Transverse colon (tissue), 4 donors: ENCODE measurements around the gene AHCY. TPM values are rescaled to one million over a fixed set of nuclear protein-coding genes. Genes with fewer than 3 reads are reported as not detected.

Experiments used
- DNase-seq: peaks from one replicate; pipeline ENCODE4 v3.0.0-alpha.2; 2019
- H3K27ac ChIP-seq, 4 donors: fragments of 200-600 bp; sonication (generic); 2 replicates each; pipeline ENCODE4 v1.5.1; 2016 to 2018; ENCODE audit warnings: inconsistent platforms in 4 of 4
- H3K27me3 ChIP-seq: fragments of 200-600 bp; sonication (generic); 2 replicates; pipeline ENCODE4 v1.5.1; 2017; ENCODE audit warnings: inconsistent platforms
- H3K36me3 ChIP-seq, 4 donors: fragments of 200-600 bp; sonication (generic); 2 replicates each; pipeline ENCODE4 v1.5.1; 2017 to 2019; ENCODE audit warnings: inconsistent platforms in 4 of 4
- H3K4me1 ChIP-seq, 4 donors: fragments of 200-600 bp; sonication (generic); 2 replicates each; pipeline ENCODE4 v1.5.1; 2017 to 2020; ENCODE audit warnings: inconsistent platforms in 4 of 4
- H3K4me3 ChIP-seq, 4 donors: fragments of 200-600 bp; sonication (generic); 1 replicate in 1 of 4; 2 replicates in 3 of 4; pipeline versions ENCODE4 v1.5.1 to v1.6.1; 2017 to 2019; ENCODE audit warnings: inconsistent platforms in 4 of 4
- H3K9me3 ChIP-seq, 2 donors: fragments of 200-600 bp; sonication (generic); 2 replicates each; pipeline ENCODE4 v1.5.1; 2017 to 2019; ENCODE audit warnings: inconsistent platforms in 2 of 2
- CTCF ChIP-seq, 5 experiments: fragments of 200-600 bp in 3 of 5; fragments of 450-650 bp in 2 of 5; sonication (generic) in 3 of 5; IDR thresholded peaks; 1 replicate in 2 of 5; 2 replicates in 3 of 5; pipeline ENCODE4 v1.5.1; 2016 to 2017; ENCODE audit warnings: antibody characterized with exemption in 5 of 5, inconsistent platforms in 3 of 5, mild to moderate bottlenecking in 2 of 5, moderate library complexity in 1 of 5
- EP300 ChIP-seq: sonication (generic); formaldehyde crosslinking; IDR thresholded peaks from one replicate; pipeline ENCODE4 v1.6.1; 2017; ENCODE audit warnings: antibody characterized with exemption, low read depth
- POLR2A ChIP-seq: fragments of 450-650 bp; IDR thresholded peaks from one replicate; pipeline ENCODE4 v1.6.1; 2016; ENCODE audit warnings: antibody characterized with exemption, mild to moderate bottlenecking, moderate library complexity
- POLR2AphosphoS5 ChIP-seq, 3 donors: sonication (generic); formaldehyde crosslinking; IDR thresholded peaks; one replicate each; pipeline ENCODE4 v1.6.1; 2016; ENCODE audit warnings: antibody characterized with exemption in 3 of 3
- WGBS, 2 donors: methylation state at CpG; one replicate each; pipeline ENCODE4 v1.1.5; 2018; ENCODE audit warnings: low coverage in 1 of 2; 5-methylcytosine and 5-hydroxymethylcytosine counted together
- in situ Hi-C, 4 donors: fragments of 200-750 bp; cut with MboI; loops; one replicate each; pipeline versions ENCODE4 v1.15.0 to v1.15.1; 2017; ENCODE audit warnings: low sequenced_read_pairs in 3 of 4, low pct_ligation_motif_present in 1 of 4, low pct_unique_long_range_greater_than_20kb in 1 of 4
- intact Hi-C: fragments of 100-400 bp; cut with DNase I; formaldehyde crosslinking; loops from one replicate; pipeline ENCODE4 v1.15.1; 2023; ENCODE audit warnings: low total_unique reads
- small RNA-seq, 4 donors: library from RNA; depleted of rRNA; stranded (forward); fragments of <200 nt; gene quantifications; one replicate each; pipeline ENCODE3, GENCODE V24; 2016
- total RNA-seq, 4 donors: library from RNA; depleted of rRNA; stranded (reverse); fragments of >200 nt; gene quantifications; one replicate each; pipeline ENCODE4 v1.1.0, GENCODE V29; 2016

AHCY gene
- total RNA-seq, 4 donors from 2014 or later, result 23.9 to 71.6 (median 63.8) TPM

GRCh38 chr20:34232494-34233087 lies 70.6 kb downstream of the AHCY start:
- Histone ChIP-seq H3K27me3 (no peaks in the 10 kb centered on the region), H3K27ac (no peak overlapping the region), H3K36me3 (no peaks in the 10 kb centered on the region), H3K4me1 (no peaks in the 10 kb centered on the region), H3K4me3 (no peak overlapping the region), H3K9me3 (peaks cover 11% of the 10 kb centered on the region in 2 donors)
- intact Hi-C loops (no loop called here), in situ Hi-C loops (no loop called here)
- WGBS, 2 donors, result 88 to 89% methylated on average over 3 of the region's 3 CpGs
- no peak for TF ChIP-seq CTCF (IDR thresholded peaks at IDR 0.05)
- TF ChIP-seq EP300, result no peak
- no peak for TF ChIP-seq POLR2AphosphoS5 (IDR thresholded peaks at IDR 0.05)
- no peak for TF ChIP-seq POLR2A
- no peak for DNase-seq

GRCh38 chr20:34231634-34232033 lies 71.5 kb downstream of the AHCY start:
- TF ChIP-seq CTCF (IDR thresholded peaks at IDR 0.05) (no peak), POLR2AphosphoS5 (IDR thresholded peaks at IDR 0.05) (no peak), EP300 (no peak), POLR2A (no peak)
- no peaks in the 10 kb centered on the region for H3K36me3 ChIP-seq

More at GRCh38 chr20:34231634-34232033, 71.5 kb downstream of the AHCY start:
- H3K27ac ChIP-seq, result no peak overlapping the region
- DNase-seq, result no peak
- no peak overlapping the region for H3K4me3 ChIP-seq
- H3K4me1 ChIP-seq, result no peaks in the 10 kb centered on the region
- intact Hi-C loops, result no loop called here
- in situ Hi-C loops, result no loop called here
- H3K9me3 ChIP-seq, result peaks cover 3% of the 10 kb centered on the region in 2 donors
- H3K27me3 ChIP-seq, result no peaks in the 10 kb centered on the region

Small RNA genes within 50 kb of the gene (small RNA-seq; reads per million reads assigned to genes)
- 0 reads per million in 4 donors for gene AL356299.1

Other genes starting within 250 kb of the AHCY start
- gene EIF2S2, start 191.1 kb downstream of the AHCY start, total RNA-seq, result 10 to 100 TPM; 15.3 to 42.1 (median 23.9) TPM
- gene ASIP, start 61.9 kb downstream of the AHCY start, total RNA-seq, result not detected
- 10 to 100 TPM; 35.2 to 82.8 (median 65.3) TPM for gene ITCH, start 59.9 kb upstream of the AHCY start, total RNA-seq
- gene DYNLRB1, start 213.1 kb upstream of the AHCY start, total RNA-seq, result 100 to 1,000 TPM in 3 of 4 donors, 10 to 100 TPM in 1; 80.8 to 178 (median 120) TPM